IPS-18c (cell line): ENCODE data around the gene DBP.
"Not testable (repeated sequence)": the region's sequence is repeated elsewhere in the genome, so short reads cannot be mapped to it uniquely, and the experiment has no call there.

Experiments used
- H3K4me3 ChIP-seq: 2 replicates; pipeline ENCODE4 v1.7.0; 2013; ENCODE audit warnings: low read depth, mild to moderate bottlenecking, low read length, moderate library complexity; ENCODE audit not compliant: insufficient read depth
- H3K9me3 ChIP-seq: one replicate; pipeline ENCODE4 v1.6.1; 2013; ENCODE audit warnings: mild to moderate bottlenecking, low read length, moderate library complexity; ENCODE audit not compliant: control insufficient read depth, insufficient read depth

Gene DBP, protein sequence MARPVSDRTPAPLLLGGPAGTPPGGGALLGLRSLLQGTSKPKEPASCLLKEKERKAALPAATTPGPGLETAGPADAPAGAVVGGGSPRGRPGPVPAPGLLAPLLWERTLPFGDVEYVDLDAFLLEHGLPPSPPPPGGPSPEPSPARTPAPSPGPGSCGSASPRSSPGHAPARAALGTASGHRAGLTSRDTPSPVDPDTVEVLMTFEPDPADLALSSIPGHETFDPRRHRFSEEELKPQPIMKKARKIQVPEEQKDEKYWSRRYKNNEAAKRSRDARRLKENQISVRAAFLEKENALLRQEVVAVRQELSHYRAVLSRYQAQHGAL

DNA sequence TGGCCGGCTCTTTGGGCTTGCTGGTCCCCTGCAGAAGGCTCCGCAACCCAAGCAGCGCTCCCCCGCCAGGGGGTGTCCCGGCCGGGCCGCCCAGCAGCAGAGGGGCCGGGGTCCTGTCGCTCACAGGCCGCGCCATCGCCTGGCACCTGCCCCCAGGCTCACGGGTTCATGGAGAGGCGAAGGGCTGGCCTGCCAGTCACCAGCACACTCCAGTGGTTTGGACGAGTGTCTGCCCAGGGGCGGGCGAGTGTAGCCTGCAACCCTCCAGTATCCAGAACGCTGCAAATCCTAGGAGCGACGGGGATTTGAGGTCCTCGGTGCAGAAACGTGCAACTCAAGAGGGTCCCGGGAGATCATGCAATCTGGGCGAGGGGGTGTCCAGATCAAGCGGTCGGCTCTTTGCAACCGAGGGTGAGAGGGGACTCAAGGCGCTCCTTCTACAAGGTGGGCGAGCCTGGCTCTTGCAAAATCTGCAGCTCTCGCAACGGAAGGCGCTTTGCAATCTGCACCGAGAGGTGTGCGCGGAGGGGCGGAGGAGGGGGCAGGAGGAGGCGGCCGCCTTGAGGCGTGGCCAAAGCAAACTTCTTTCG lies at the start of gene DBP:
Gene DBP (minus strand): TSS at position 521 of the 590 bp plus-strand sequence. CDS start 385 bp downstream, at position 136.
- peak within 1 kb of the TSS; percentile 85 for H3K4me3 ChIP-seq
- no peaks in the 10 kb centered on the region for H3K9me3 ChIP-seq

DNA sequence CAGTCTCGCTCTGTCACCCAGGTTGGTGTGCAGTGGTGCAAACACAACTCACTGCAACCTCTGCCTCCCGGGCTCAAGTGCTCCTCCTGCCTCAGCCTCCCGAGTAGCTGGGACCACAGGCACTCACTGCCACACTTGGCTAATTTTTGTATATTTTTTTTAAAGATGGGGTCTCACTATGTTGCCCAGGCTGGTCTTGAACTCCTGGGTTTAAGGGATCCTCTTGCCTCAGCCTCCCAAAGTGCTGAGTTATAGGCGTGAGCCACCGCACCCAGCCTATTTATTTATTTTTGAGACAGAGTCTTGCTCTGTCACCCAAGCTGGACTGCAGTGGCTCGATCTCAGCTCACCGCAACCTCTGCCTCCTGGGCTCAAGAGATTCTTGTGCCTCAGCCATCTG lies 49.5 kb upstream of the DBP start:
- not testable (repeated sequence) for H3K4me3 ChIP-seq, H3K9me3 ChIP-seq

DNA sequence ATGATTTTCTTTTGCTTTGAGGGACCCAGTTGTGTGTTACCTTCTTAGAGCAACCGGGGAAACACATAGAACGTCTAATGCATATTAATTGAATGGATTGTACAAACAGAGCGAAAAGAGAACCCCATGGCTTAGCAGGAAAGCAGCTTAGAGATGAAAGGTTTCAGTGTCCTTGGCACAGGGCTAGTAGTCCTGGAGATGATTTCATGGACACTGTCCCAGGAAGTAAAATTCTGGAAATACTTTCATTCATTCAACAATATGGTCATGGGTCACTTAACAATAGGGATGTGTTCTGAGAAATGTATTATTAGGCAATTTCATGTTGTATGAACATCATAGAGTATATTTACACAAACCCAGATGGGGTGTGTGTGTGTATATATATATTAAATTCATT lies 48.9 kb upstream of the DBP start:
- Histone ChIP-seq H3K9me3 (peaks cover 2% of the 10 kb centered on the region), H3K4me3 (no peak overlapping the region)

DNA sequence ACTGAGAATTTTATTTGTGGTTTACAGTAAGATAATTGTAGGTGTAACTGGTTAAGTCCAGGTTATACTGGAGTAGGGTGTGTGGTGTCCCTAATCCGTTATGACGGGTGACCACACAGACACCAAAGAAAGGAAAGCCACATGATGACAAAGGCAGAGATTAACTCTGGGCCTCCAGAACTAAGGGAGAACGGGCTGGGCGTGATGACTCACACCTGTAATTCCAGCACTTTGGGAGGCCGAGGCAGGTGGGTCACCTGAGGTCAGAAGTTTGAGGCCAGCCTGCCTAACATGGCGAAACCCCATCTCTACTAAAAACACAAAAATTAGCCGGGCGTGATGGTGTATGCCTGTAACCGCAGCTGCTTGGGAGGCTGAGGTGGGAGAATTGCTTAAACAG lies 48.4 kb upstream of the DBP start:
- Histone ChIP-seq H3K9me3 (peaks cover 2% of the 10 kb centered on the region), H3K4me3 (no peak overlapping the region)

DNA sequence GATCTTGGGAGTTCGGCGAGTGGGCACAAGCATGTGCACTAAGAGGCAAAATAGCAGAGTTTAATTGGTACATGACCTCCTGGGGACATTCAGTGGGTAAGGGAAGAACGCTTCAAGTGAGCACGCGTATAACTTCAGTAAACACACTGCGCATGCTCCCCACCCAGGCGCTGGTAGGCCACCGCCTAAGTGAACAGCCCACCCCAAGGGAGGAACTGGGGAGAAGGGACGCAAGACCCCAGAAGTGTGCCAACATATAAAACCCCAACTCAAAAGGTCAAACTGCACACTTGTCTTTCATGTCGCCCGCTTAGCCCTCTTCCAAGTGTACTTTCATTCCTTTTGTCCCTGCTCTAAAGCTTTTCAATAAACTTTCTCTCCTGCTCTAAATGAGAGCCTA lies 46.2 kb upstream of the DBP start:
- no peak overlapping the region for H3K4me3 ChIP-seq
- H3K9me3 ChIP-seq, result peaks cover 2% of the 10 kb centered on the region

DNA sequence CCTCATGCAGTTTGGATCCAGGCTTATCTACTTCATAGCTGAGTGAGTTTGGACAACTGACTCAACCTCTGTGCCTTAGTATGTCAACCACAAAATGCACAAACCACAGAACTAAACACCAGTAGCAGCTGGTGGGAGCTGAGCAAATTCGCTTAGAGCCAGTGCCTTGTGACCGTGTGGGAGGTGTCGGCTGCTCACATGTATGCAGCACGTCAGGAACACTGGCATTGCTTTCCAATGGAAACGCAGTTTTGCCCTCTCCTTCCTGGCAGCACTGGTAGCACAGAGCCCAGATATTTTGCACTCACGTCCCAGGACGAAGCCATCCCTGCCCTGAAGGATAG lies 43.9 kb upstream of the DBP start:
- Histone ChIP-seq H3K9me3 (peaks cover 2% of the 10 kb centered on the region), H3K4me3 (no peak overlapping the region)

DNA sequence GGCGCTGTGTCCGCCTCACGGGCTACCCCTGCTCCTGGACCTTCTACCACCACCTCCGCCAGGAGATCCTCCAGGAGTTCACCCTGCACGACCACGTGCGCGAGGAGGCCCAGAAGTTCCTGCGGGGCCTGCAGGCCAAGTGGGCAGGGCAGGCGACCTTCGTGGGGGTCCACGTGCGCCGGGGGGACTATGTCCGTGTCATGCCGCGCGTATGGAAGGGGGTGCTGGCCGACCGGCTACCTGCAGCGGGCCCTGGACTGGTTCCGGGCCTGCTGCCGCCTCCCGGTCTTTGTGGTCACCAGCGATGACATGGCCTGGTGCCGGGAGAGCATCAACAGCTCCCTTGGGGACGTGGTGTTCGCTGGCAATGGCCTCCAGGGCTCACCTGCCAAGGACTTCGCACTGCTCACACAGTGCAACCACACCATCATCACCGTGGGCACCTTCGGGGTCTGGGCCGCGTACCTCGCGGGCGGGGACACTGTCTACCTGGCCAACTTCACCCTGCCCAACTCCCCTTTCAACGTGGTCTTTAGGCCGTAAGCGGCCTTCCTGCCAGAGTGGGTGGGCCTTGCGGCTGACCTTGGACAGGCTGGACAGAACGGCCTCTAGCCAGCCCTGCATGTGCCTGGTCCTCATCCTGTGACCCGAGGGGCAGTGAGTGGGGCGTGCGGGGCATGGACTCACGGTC lies 43.4 kb upstream of the DBP start:
- no peak overlapping the region for H3K4me3 ChIP-seq
- peaks cover 2% of the 10 kb centered on the region for H3K9me3 ChIP-seq

DNA sequence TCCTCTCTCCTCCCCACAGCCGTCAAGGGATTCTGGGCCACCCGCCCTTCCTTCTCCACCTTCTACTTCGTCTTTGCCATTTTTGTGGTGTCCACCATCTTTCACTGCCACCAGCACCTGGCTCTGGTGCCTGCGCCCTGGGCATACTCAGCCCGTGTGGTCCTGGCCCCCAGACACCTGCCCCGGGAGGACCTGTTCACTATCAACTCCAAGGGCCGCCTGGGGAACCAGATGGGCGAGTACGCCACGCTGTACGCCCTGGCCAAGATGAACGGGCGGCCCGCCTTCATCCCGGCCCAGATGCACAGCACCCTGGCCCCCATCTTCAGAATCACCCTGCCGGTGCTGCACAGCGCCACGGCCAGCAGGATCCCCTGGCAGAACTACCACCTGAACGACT lies 42.8 kb upstream of the DBP start:
- not testable (repeated sequence) for H3K4me3 ChIP-seq, H3K9me3 ChIP-seq

DNA sequence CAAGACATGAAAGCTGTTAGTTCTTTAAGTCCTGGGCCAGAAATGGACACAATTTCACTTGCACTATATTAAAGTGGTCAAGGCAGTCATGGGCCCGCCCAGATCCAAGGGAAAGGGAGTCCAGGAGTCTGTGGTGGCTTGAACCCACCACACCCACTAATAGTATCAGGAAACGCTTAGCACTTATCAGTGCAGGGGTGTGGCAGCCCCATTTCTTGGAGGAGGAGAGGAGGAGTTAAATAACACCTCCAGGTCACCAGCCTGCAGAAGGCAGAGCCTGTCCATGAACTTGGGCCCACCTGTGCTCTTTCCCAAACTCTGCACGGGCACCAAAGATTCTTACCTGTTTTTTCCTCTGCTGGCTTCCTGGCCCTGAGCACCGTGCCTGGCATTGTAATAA lies 41.0 kb upstream of the DBP start:
- Histone ChIP-seq H3K9me3 (no peaks in the 10 kb centered on the region), H3K4me3 (no peak overlapping the region)

DNA sequence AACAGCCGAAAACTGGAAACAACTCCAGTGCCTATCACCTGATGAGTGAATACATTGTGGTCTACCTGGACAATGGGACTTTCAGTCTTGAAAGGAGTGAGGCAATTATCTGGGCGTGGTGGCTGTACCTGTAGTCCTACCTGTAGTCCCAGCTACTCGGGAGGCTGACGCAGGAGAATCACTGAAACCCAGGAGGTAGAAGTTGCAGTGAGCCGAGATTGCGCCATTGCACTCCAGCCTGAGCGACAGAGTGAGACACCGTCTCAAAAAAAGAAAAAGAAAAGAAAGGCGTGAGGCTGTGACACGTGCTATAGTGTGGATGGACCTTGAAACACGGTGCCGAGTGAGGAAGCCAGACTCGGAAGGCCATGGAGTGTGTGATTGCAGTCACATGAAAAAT lies 39.7 kb upstream of the DBP start:
- H3K9me3 ChIP-seq, result no peaks in the 10 kb centered on the region
- no peak overlapping the region for H3K4me3 ChIP-seq

DNA sequence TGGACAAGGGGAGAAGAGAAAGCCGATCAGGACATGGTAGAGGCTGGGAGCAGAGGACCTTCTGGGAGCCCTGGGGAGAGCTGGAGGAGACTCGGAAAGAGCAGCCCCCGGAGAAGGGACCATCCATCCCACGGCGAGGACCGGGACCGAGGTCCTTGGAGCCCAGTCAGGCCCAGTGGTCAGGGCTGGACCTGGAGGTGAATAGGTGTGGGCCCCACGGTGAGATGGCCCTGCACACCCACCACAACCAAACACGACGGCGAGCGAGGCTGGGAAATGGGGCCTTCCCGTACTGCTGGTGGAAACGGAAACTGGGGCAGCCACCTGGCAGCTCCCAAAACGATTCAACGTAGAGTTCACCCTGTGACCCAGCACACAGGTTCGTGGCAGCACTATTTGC lies 39.3 kb upstream of the DBP start:
- Histone ChIP-seq H3K4me3 (no peak overlapping the region), H3K9me3 (no peaks in the 10 kb centered on the region)

DNA sequence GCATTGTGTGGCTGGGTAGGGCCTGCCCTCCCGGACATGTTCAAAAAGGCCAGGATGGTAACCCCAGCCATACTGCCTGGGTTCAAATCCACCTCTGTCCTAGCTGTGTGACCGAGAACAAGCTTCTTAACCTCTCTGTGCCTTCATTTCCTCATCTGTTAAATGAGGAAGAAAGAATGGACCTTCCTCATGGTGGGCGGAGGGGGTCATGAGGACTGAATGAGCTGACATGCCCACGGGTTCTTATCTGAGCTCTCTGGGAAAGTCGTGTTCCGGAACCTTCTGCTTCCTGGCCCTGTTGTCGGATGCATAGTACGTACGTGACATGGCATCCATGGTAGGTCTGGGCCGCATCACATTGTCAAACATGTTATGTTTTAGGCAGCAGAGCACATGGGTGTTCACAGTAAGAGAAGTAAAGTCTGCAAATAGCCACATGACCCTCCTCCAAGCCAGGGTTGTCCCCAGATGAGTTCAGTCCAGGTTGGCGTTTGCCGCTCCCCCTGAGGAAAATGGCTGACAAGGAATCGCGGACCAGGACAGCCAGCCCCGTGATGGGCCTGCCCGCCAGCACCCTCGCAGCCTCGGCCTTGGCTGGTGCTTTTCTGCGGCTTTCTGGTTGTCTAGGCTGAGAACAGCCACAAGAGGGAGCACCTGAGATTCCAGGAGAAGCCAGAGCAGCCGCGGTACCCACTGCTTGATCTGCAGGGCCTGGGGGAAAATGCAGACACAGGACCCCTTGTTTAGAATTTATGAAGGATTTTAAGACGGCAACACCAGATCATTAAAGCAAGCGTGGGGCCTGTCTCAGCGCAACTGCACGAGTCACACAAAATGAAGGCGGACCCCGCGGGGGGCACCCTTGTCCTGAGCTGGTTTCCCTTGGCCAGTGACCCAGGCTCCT lies 38.0 kb upstream of the DBP start:
- no peaks in the 10 kb centered on the region for H3K9me3 ChIP-seq
- no peak overlapping the region for H3K4me3 ChIP-seq

DNA sequence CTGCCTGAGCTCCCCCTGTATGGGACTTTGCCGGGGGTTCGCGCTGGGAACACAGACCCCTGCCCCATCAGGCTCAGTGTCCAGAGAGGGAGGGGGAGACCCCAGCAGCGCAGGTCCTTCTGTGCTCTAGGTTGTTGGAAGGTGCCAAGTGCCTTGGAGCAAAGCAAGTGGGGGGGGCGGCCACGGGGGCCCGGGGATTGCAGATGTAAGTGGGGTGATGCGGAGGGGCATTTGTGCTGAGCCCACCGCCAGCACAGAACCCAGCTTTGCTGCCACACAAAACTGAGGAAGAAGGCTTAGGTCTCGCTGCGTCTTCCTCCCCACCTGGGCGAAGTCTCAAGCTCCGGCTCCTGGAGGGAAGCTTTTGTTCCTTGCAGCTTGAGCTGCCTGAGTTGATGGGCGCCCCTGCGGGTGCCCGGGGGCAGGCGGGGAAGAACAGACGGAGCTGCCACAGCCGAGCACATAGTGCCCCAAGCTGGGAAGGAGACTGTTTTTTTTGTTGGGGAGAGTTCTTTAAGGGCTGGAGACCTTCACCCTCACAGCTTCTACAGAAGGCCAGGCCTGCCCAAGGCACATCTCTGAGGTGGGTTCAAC lies 37.1 kb upstream of the DBP start:
- H3K9me3 ChIP-seq, result no peaks in the 10 kb centered on the region
- no peak overlapping the region for H3K4me3 ChIP-seq

DNA sequence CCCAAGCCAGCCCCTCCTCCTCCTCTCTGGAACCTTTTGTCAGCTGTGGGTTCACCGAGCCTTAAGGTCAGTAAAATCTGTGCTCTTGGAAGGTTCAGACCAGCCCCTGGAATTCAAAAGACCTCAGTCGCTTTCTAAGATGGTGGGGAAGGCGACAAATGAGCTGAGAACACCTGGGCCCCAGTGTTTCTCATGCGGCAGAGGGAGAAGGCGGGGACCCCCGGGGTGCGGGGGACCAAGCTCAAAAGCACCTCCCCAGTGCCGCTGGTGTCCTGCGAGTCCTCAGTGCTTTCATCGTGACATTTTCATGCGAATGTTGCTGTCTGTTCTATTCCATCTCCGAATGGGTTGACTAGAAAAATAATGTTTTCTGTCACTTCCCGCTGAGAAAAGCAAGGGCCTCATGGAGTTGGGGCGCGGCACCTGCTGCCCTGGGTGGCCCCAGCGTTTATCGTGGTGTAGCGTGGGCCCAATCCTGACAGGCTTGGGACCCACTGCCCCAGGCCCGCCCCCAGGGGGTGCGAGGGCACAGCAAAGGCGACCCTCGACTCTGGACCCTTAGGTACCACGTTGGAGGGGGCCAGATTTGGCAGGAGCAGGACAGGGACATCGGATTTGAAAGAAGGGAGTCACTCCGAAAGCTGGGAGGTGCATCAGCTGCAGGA lies 36.4 kb upstream of the DBP start:
- Histone ChIP-seq H3K9me3 (no peaks in the 10 kb centered on the region), H3K4me3 (peak overlapping the region; percentile 4; the same call in 1 of the 2 replicates)

DNA sequence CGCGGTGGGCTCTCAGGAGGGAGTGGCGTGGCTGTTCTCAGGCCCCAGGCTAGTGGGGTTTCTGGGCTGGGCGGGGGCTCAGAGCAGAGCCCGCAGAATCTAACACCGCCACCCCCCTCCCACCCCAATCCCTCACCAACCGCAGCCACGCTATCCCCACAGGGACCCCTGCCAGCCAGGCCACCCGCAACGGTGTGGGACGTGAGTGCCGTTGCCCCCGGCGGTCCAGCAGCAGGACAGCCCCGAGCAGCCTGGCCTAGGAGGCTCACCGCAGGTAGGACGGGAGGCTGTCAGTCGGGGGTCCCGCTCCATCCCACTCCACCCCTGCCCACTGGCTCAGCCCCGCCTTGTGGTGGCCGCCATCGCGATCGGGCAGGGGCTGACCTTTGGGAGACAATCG lies 35.8 kb upstream of the DBP start, which contains the start of gene NTN5:
Gene NTN5 (minus strand): TSS at position 24 of the 400 bp plus-strand sequence. CDS start 2,031 bp downstream, outside the sequence.
- Histone ChIP-seq H3K4me3 (peak within 1 kb of the TSS; percentile 4; the same call in 1 of the 2 replicates), H3K9me3 (no peaks in the 10 kb centered on the region)

DNA sequence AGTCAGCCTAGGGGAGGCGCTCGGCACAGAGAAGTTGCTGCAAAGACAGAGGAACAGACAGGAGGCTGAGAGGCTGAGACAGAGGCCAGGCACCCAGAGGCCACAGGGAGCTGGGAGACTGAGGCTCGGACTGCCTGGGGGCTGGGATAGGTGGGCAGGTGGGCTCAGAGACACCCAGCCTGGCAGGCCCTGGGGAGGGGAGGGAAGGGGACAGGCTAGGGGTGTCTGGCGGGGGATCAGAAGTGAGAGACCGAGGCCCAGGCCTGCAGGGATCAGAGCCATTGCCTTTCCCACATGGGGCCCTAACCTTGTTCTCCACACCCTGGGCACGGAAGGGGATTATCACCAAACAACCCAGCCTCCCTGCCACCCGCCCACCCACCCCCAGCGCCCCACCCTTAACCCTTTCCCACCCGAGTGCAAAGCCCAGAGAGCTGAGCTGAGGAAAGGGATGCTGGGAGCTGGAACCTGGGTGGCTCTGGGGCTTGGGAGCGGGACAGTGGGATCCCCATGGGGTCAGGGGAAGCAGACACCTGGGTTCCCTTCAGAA lies 34.3 kb upstream of the DBP start:
- H3K4me3 ChIP-seq, result no peak overlapping the region
- H3K9me3 ChIP-seq, result no peaks in the 10 kb centered on the region
